Brain microvascular endothelial cell (primary cell): ENCODE results near the gene MRPL23.

Experiments
- DNase-seq: peaks from one replicate; pipeline ENCODE4 v3.0.0-alpha.2; 2020
- H3K27ac ChIP-seq: fragments of 250-450 bp; sonication (Bioruptor Pico); 2 replicates; pipeline ENCODE4 v1.5.1; 2020; ENCODE audit warnings: mild to moderate bottlenecking, moderate library complexity
- H3K27me3 ChIP-seq: fragments of 250-450 bp; sonication (Bioruptor Pico); replicated peaks from 2 replicates; pipeline ENCODE4 v1.5.1; 2020; ENCODE audit warnings: mild to moderate bottlenecking
- H3K36me3 ChIP-seq: fragments of 250-450 bp; sonication (Bioruptor Pico); replicated peaks from 2 replicates; pipeline ENCODE4 v1.5.1; 2020; ENCODE audit warnings: mild to moderate bottlenecking
- H3K4me3 ChIP-seq: 2 replicates; pipeline ENCODE4 v1.5.1; 2011; ENCODE audit warnings: low read depth, mild to moderate bottlenecking, control low read depth, low read length, moderate library complexity
- CTCF ChIP-seq: IDR thresholded peaks from 2 replicates; pipeline ENCODE4 v1.5.1; 2011; ENCODE audit warnings: low read depth, mild to moderate bottlenecking, moderate library complexity, low read length, control low read depth, inconsistent platforms; ENCODE audit errors: missing control alignments
- in situ Hi-C: cut with HindIII; loops from 2 replicates; pipeline ENCODE4 v1.10.0; 2017; ENCODE audit warnings: low sequenced_read_pairs, low pct_ligation_motif_present

MRPL23 gene

GRCh38 chr11:1997755-1998154 lies 50.6 kb downstream of the MRPL23 start, which contains the start of gene H19:
H19 (minus strand) TSS chr11:1997842.
- no peaks in the 10 kb centered on the region for H3K27me3 ChIP-seq
- no peak within 1 kb of the TSS for H3K4me3 ChIP-seq
- DNase-seq: no peak
- in situ Hi-C loops: no loop called here
- H3K36me3 ChIP-seq: no peaks in the 10 kb centered on the region
- TF ChIP-seq CTCF: no peak
- no peak within 1 kb of the TSS for H3K27ac ChIP-seq

GRCh38 chr11:1998290-1998689 lies 51.2 kb downstream of the MRPL23 start:
- Histone ChIP-seq H3K36me3 (no peaks in the 10 kb centered on the region), H3K4me3 (no peak overlapping the region), H3K27me3 (no peaks in the 10 kb centered on the region), H3K27ac (no peak overlapping the region)
- in situ Hi-C loops: no loop called here
- no peak for DNase-seq
- TF ChIP-seq CTCF: no peak

- no peak for DNase-seq
- Histone ChIP-seq H3K36me3 (no peaks in the 10 kb centered on the region), H3K4me3 (no peak overlapping the region), H3K27ac (no peak overlapping the region), H3K27me3 (no peaks in the 10 kb centered on the region)
- TF ChIP-seq CTCF: no peak
- in situ Hi-C loops: no loop called here
Measured at GRCh38 chr11:1998861-1999260, 51.7 kb downstream of the MRPL23 start.

- no peaks in the 10 kb centered on the region for H3K36me3 ChIP-seq
- no peak for DNase-seq
- H3K27me3 ChIP-seq: no peaks in the 10 kb centered on the region
- no peak for TF ChIP-seq CTCF
- no peak overlapping the region for H3K4me3 ChIP-seq
- no peak overlapping the region for H3K27ac ChIP-seq
- in situ Hi-C loops: no loop called here
Measured at GRCh38 chr11:2002042-2002776, 55.1 kb downstream of the MRPL23 start.

GRCh38 chr11:2002807-2003206 lies 55.7 kb downstream of the MRPL23 start:
- DNase-seq: no peak
- Histone ChIP-seq H3K4me3 (no peak overlapping the region), H3K36me3 (no peaks in the 10 kb centered on the region), H3K27ac (no peak overlapping the region), H3K27me3 (no peaks in the 10 kb centered on the region)
- in situ Hi-C loops: no loop called here
- no peak for TF ChIP-seq CTCF

GRCh38 chr11:2004466-2004865 lies 57.3 kb downstream of the MRPL23 start:
- Histone ChIP-seq H3K4me3 (no peak overlapping the region), H3K27me3 (no peaks in the 10 kb centered on the region), H3K36me3 (no peaks in the 10 kb centered on the region), H3K27ac (no peak overlapping the region)
- in situ Hi-C loops: no loop called here
- TF ChIP-seq CTCF: no peak
- DNase-seq: no peak
